Bronchial epithelial cell (primary cell): ENCODE data around the gene PCK2. TPM values are rescaled to one million over a fixed set of nuclear protein-coding genes. Genes with fewer than 3 reads are reported as not detected.

Source experiments
- DNase-seq: peaks from one replicate; pipeline ENCODE4 v3.0.0-alpha.2; 2010; ENCODE audit warnings: low read depth
- FAIRE-seq: peaks from 2 replicates; lab custom pipeline; 2011; peaks lifted over from hg19 to GRCh38; lab: Jason Lieb, UNC
- H3K27me3 ChIP-seq: 2 replicates; pipeline ENCODE4 v1.5.1; 2011; ENCODE audit warnings: low read length; ENCODE audit not compliant: control insufficient read depth, insufficient read depth
- H3K36me3 ChIP-seq: 2 replicates; pipeline ENCODE4 v1.5.1; 2011; ENCODE audit warnings: low read length; ENCODE audit not compliant: control insufficient read depth, insufficient read depth
- H3K4me3 ChIP-seq: 2 replicates; pipeline ENCODE4 v1.5.1; 2011; ENCODE audit warnings: mild to moderate bottlenecking, low read depth, low read length, control low read depth
- total RNA-seq: library from RNA; depleted of rRNA; stranded (reverse); fragments of >200 nt; gene quantifications from 2 replicates; pipeline ENCODE4 v1.2.1, GENCODE V29; 2014
- TF ChIP-seq, protein P1 (sequence below): IDR thresholded peaks from 2 replicates; pipeline ENCODE4 v1.5.1; 2011; ENCODE audit warnings: mild to moderate bottlenecking, moderate library complexity, low read length, control low read depth, inconsistent platforms; ENCODE audit not compliant: insufficient read depth, severe bottlenecking

Gene PCK2
- total RNA-seq, 1 donor from 2014 or later = 84.8 TPM

DNA sequence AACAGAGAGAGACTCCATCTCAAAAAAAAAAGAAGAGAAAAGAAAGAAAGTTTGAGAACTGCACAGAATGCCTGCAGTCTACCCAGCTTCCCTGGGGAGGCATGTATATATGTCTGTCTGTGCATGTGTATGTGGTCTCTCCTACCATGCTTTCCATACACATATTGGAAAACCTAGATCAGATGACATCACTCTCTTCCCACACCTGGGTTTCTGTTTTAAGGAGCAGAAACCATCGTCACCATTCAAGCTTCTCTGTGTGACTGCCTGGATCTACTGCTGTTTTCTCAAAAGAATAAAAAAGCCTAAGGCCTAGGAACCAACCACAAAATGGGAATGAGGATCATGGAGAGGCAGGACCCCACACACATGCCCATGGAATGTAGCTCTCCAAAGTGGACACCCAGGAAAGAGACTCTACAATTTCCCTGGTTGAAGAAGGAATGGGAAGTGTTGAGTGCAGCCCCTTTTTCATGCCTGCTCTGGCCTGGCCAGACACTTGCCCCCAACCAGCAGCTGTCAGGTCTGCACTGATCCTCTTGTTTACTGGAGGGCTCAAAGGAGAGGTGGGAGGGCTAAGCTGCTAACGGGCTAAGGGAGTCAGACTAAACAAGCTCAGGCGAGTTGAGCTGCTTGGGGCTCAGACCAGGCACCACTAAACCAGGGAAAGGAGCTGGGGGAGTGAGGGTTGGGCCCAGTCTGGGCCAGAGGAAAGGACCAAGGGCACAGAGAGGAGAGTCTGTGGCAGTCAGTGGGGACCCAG lies 7.7 kb upstream of the PCK2 start:
- no peak overlapping the region for H3K4me3 ChIP-seq
- TF ChIP-seq, protein P1, sequence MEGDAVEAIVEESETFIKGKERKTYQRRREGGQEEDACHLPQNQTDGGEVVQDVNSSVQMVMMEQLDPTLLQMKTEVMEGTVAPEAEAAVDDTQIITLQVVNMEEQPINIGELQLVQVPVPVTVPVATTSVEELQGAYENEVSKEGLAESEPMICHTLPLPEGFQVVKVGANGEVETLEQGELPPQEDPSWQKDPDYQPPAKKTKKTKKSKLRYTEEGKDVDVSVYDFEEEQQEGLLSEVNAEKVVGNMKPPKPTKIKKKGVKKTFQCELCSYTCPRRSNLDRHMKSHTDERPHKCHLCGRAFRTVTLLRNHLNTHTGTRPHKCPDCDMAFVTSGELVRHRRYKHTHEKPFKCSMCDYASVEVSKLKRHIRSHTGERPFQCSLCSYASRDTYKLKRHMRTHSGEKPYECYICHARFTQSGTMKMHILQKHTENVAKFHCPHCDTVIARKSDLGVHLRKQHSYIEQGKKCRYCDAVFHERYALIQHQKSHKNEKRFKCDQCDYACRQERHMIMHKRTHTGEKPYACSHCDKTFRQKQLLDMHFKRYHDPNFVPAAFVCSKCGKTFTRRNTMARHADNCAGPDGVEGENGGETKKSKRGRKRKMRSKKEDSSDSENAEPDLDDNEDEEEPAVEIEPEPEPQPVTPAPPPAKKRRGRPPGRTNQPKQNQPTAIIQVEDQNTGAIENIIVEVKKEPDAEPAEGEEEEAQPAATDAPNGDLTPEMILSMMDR = no peak
- FAIRE-seq = no peak
- no peak for DNase-seq
- H3K36me3 ChIP-seq = no peaks in the 10 kb centered on the region
- H3K27me3 ChIP-seq = peaks cover 4% of the 10 kb centered on the region

DNA sequence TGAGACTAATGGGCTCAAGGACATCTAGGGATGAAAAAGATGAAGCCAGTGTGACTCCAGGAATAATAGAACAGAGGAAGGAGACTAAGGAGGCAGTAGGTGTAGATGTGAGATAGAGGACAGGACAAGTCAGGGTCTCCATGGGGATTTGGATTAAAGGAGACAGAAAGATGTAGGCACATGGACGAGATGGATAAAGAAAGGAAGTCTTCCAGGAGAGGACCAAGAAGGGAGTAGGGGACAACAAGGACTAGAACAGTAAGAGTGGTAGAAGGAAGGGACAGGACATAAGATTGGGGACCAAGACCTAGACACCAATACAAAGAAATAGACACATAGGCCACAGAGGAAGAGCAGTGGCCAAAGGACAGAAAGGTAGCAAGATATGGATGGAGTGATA lies 7.1 kb upstream of the PCK2 start:
- Histone ChIP-seq H3K36me3 (no peaks in the 10 kb centered on the region), H3K27me3 (peaks cover 2% of the 10 kb centered on the region), H3K4me3 (no peak overlapping the region)
- FAIRE-seq = no peak
- TF ChIP-seq, protein P1 = no peak
- DNase-seq = no peak

DNA sequence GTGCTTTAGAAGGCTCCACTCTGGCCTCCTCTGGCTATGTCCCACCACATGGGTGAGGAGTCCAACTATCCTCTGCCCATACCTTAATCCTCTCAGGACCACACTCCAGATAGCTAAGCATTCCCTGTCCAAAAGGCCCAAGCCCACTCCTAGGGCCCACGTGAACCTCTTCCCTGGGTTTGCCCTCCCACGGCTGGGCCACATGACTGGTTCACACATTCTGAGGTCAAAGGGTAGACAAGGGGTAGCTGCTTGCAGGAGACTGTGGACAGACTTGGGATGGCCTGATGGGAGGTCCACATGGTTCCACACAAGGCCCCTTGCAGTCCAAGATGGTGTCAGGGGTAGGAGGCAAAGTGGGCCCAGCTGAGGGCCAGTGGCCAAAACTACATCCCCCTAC lies 6.0 kb upstream of the PCK2 start:
- TF ChIP-seq, protein P1 = no peak
- Histone ChIP-seq H3K36me3 (no peaks in the 10 kb centered on the region), H3K27me3 (no peaks in the 10 kb centered on the region), H3K4me3 (no peak overlapping the region)
- no peak for DNase-seq
- FAIRE-seq = no peak

DNA sequence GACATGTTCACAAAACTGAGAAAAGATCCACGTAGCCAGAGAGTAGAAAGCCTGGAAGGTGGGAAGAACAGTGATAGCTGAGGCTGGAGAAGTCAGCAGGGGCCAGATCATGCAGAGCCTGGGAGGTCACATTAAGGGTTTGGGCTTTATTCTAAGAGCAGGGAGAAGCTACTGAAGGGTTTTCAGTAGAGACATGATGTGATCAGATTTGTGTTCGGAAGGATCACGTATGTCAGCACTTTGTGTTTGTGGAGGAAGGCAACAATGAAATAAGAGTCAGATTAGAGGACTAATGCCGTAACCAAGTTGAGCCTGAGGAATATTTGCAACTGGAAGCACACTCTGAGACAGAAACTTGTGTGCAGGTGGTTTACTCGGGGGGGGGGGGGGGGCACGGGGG lies 4.2 kb upstream of the PCK2 start:
- Histone ChIP-seq H3K27me3 (no peaks in the 10 kb centered on the region), H3K4me3 (no peak overlapping the region), H3K36me3 (no peaks in the 10 kb centered on the region)
- DNase-seq (no peak), FAIRE-seq (no peak)
- TF ChIP-seq, protein P1 = no peak

DNA sequence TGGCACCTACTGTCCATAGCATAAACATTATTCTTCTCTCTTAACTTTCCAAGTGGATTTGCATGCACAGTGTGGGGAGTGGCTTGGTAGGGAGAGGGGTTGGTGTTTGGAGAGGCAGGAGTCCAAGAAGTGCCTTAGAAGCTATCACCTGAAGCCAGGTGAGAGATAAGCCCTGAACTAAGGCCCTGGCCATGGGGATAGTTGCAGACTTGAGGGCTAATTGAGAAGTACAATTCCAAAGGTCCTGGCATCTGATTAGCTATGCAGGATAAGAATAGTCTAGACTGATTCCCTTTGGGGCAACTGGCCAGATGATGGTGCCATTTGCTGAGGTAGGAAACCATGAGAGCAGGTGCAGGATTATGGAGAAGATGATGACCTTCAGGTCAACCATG lies 2.0 kb upstream of the PCK2 start:
- TF ChIP-seq, protein P1 = no peak
- Histone ChIP-seq H3K36me3 (peaks cover 14% of the 10 kb centered on the region), H3K27me3 (no peaks in the 10 kb centered on the region), H3K4me3 (no peak overlapping the region)
- no peak for FAIRE-seq
- DNase-seq = no peak
